Panc1 (cell line): ENCODE data around the gene MASP2. TPM values are rescaled to one million over a fixed set of nuclear protein-coding genes. Genes with fewer than 3 reads are reported as not detected.
"Not testable (repeated sequence)": the region's sequence is repeated elsewhere in the genome, so short reads cannot be mapped to it uniquely, and the experiment has no call there.

Experiments used
- ATAC-seq: fragments of 200-7000 bp; cut with Tn5 transposase; 2 replicates; pipeline ENCODE4 v1.9.1; 2020; ENCODE audit warnings: mild to moderate bottlenecking, moderate library complexity
- BruUV-seq: library from RNA; stranded (reverse); fragments of 400-500 nt; replicated peaks from 2 replicates; lab custom pipeline; 2021; lab: Mats Ljungman, UMichigan
- CTCF ChIA-PET: fragments of 300-600 bp; sonication (Branson Sonifier 250); formaldehyde crosslinking; loops from one replicate; lab custom pipeline; 2022; ENCODE audit warnings: antibody characterized with exemption; lab: Charles Lee
- POLR2A ChIA-PET: fragments of 300-600 bp; sonication (Branson Sonifier 250); formaldehyde crosslinking; loops from one replicate; lab custom pipeline; 2022; ENCODE audit warnings: antibody characterized with exemption; lab: Charles Lee
- DNase-seq: peaks from one replicate; pipeline ENCODE4 v3.0.0-alpha.2; 2010; ENCODE audit warnings: low read depth, low spot score
- H3K27ac ChIP-seq: 2 replicates; pipeline ENCODE4 v1.5.1; 2011; ENCODE audit warnings: mild to moderate bottlenecking, low read length, inconsistent platforms
- H3K27me3 ChIP-seq: fragments of 200-500 bp; sonication (Bioruptor generic); 2 replicates; pipeline ENCODE4 v1.6.0; 2014; ENCODE audit warnings: low read length, inconsistent platforms; ENCODE audit not compliant: control insufficient read depth, insufficient read depth
- H3K36me3 ChIP-seq: fragments of 200-500 bp; sonication (Bioruptor generic); 2 replicates; pipeline ENCODE4 v1.5.1; 2014; ENCODE audit warnings: inconsistent platforms, mild to moderate bottlenecking, low read length, moderate library complexity; ENCODE audit not compliant: control insufficient read depth, insufficient read depth
- H3K4me1 ChIP-seq: 2 replicates; pipeline ENCODE4 v1.5.1; 2011; ENCODE audit warnings: inconsistent platforms, mild to moderate bottlenecking, low read length, moderate library complexity; ENCODE audit not compliant: control insufficient read depth, insufficient read depth
- H3K4me3 ChIP-seq, 2 experiments: 2 replicates each; pipeline ENCODE4 v1.5.1; 2011 to 2012; ENCODE audit warnings: low read depth in 2 of 2, low read length in 2 of 2, mild to moderate bottlenecking in 2 of 2, inconsistent platforms in 1 of 2, moderate library complexity in 1 of 2
- H3K9me3 ChIP-seq: fragments of 200-500 bp; sonication (Bioruptor generic); 2 replicates; pipeline ENCODE4 v1.5.1; 2014; ENCODE audit warnings: low read depth, mild to moderate bottlenecking, inconsistent platforms, low read length, moderate library complexity; ENCODE audit not compliant: control insufficient read depth, insufficient read depth
- POLR2AphosphoS5 ChIP-seq: IDR thresholded peaks from 2 replicates; pipeline ENCODE4 v1.6.1; 2012; ENCODE audit warnings: mild to moderate bottlenecking, low read depth, low read length, moderate library complexity
- SIN3A ChIP-seq: IDR thresholded peaks from 2 replicates; pipeline ENCODE4 v1.6.1; 2012; ENCODE audit warnings: low read depth, mild to moderate bottlenecking, low read length, moderate library complexity, borderline replicate concordance; ENCODE audit not compliant: insufficient read depth
- TCF7L2 ChIP-seq: IDR thresholded peaks from 2 replicates; pipeline ENCODE4 v1.6.1; 2011; ENCODE audit warnings: mild to moderate bottlenecking, low read depth, low read length, inconsistent platforms
- in situ Hi-C: cut with HindIII; loops from 2 replicates; pipeline ENCODE4 v1.10.0; 2016; ENCODE audit warnings: low sequenced_read_pairs, low pct_unique_long_range_greater_than_20kb
- intact Hi-C: fragments of 100-400 bp; cut with micrococcal nuclease; formaldehyde crosslinking; loops from one replicate; pipeline ENCODE4 v1.10.0; 2022; ENCODE audit not compliant: unreplicated experiment
- total RNA-seq: library from RNA; stranded (reverse); gene quantifications from one replicate; pipeline ENCODE4 v1.2.1, GENCODE V29; 2021; ENCODE audit not compliant: unreplicated experiment
- TF ChIP-seq, protein P1 (sequence below): fragments of 450-650 bp; IDR thresholded peaks from 2 replicates; pipeline ENCODE4 v1.5.1; 2017; ENCODE audit warnings: mild to moderate bottlenecking
- TF ChIP-seq, protein P2 (sequence below), 2 experiments: IDR thresholded peaks; 2 replicates each; pipeline ENCODE4 v1.6.1; 2011 to 2012; ENCODE audit warnings: low read depth in 2 of 2, control low read depth in 1 of 2, low read length in 1 of 2, mild to moderate bottlenecking in 1 of 2, moderate library complexity in 1 of 2; ENCODE audit not compliant: insufficient read depth in 1 of 2

MASP2 gene
- total RNA-seq, 1 experiment from 2014 or later, result 0.41 TPM

DNA sequence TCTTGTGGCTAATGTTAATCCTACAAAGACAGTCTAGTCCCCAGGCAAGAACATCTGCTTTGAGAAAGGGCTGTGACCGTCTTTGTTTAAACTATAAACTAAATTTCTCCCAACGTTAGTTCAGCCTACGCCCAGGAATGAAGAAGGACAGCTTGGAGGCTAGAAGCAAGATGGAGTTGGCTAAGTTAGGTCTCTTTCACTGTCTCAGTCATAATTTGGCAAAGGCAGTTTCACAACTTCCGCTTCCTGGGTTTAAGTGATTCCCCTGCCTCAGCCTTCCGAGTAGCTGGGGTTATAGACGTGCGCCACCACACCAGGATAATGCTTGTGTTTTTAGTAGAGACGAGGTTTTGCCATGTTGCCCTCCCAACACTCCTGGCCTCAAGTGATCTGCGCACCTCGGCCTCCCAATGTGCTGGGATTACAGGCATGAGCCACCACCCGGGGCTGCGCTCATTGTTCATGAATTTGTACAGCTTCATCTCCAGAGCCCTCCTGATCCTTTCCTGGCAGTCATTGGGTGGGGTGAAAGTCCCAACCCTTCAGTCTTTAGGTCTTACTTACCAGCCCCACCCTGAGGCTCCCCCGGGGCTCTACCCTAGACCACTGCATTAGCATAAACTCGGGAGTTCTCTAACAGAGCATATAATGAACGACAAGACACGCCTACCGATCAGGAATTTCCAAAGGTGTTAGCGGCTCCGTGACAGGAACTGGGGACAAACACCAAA lies 4.9 kb upstream of the MASP2 start:
- no peak overlapping the region for H3K27ac ChIP-seq
- TF ChIP-seq, protein P1, sequence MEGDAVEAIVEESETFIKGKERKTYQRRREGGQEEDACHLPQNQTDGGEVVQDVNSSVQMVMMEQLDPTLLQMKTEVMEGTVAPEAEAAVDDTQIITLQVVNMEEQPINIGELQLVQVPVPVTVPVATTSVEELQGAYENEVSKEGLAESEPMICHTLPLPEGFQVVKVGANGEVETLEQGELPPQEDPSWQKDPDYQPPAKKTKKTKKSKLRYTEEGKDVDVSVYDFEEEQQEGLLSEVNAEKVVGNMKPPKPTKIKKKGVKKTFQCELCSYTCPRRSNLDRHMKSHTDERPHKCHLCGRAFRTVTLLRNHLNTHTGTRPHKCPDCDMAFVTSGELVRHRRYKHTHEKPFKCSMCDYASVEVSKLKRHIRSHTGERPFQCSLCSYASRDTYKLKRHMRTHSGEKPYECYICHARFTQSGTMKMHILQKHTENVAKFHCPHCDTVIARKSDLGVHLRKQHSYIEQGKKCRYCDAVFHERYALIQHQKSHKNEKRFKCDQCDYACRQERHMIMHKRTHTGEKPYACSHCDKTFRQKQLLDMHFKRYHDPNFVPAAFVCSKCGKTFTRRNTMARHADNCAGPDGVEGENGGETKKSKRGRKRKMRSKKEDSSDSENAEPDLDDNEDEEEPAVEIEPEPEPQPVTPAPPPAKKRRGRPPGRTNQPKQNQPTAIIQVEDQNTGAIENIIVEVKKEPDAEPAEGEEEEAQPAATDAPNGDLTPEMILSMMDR, result no peak
- TF ChIP-seq POLR2AphosphoS5, result no peak
- TF ChIP-seq SIN3A, result no peak
- TF ChIP-seq, protein P2, sequence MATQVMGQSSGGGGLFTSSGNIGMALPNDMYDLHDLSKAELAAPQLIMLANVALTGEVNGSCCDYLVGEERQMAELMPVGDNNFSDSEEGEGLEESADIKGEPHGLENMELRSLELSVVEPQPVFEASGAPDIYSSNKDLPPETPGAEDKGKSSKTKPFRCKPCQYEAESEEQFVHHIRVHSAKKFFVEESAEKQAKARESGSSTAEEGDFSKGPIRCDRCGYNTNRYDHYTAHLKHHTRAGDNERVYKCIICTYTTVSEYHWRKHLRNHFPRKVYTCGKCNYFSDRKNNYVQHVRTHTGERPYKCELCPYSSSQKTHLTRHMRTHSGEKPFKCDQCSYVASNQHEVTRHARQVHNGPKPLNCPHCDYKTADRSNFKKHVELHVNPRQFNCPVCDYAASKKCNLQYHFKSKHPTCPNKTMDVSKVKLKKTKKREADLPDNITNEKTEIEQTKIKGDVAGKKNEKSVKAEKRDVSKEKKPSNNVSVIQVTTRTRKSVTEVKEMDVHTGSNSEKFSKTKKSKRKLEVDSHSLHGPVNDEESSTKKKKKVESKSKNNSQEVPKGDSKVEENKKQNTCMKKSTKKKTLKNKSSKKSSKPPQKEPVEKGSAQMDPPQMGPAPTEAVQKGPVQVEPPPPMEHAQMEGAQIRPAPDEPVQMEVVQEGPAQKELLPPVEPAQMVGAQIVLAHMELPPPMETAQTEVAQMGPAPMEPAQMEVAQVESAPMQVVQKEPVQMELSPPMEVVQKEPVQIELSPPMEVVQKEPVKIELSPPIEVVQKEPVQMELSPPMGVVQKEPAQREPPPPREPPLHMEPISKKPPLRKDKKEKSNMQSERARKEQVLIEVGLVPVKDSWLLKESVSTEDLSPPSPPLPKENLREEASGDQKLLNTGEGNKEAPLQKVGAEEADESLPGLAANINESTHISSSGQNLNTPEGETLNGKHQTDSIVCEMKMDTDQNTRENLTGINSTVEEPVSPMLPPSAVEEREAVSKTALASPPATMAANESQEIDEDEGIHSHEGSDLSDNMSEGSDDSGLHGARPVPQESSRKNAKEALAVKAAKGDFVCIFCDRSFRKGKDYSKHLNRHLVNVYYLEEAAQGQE (IDR thresholded peaks at IDR 0.05; ENCODE audit: insufficient read depth in 1 of 2, low read depth in 2 of 2, low read length in 1 of 2), result no peak; a peak in 1 of 4 replicates
- no peak for TF ChIP-seq TCF7L2
- no peak overlapping the region for H3K4me3 ChIP-seq
- DNase-seq (no peak), ATAC-seq (peak; percentile 2; the same call in 1 of the 2 replicates)
- CTCF ChIA-PET, result interaction anchor here (0.6 kb wide), 1 partner anchor 813 kb away, joined by 4 read pairs; no protein-coding TSS in a partner anchor
- H3K36me3 ChIP-seq, result peaks cover 4% of the 10 kb centered on the region
- BruUV-seq, result no TSS peak
- intact Hi-C loops, result no loop called here
- peaks cover 14% of the 10 kb centered on the region for H3K4me1 ChIP-seq
- POLR2A ChIA-PET, result interaction anchor here (0.6 kb wide), 2 partner anchors 15 to 240 kb away, joined by 3 read pairs; no protein-coding TSS in a partner anchor
- in situ Hi-C loops, result no loop called here
- no peaks in the 10 kb centered on the region for H3K9me3 ChIP-seq
- no peaks in the 10 kb centered on the region for H3K27me3 ChIP-seq

DNA sequence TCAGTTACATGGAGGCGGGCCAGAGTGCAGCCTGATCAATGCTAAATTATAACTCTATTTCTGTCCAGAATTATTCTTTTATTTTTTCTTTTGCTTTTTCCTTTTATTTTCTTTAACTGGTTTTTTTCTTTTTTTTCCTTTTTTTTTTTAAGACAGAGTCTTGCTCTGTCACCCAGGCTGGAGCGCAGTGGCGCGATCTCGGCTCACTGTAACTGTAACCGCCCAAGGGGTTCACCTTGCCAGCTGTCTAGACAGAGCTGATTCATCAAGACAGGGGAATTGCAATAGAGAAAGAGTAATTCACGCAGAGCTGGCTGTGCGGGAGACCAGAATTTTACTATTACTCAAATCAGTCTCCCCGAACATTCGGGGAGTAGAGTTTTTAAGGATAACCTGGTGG lies 4.1 kb upstream of the MASP2 start:
- H3K27ac ChIP-seq, H3K4me3 ChIP-seq, POLR2A ChIA-PET, H3K36me3 ChIP-seq, DNase-seq, BruUV-seq, H3K9me3 ChIP-seq, intact Hi-C loops, ATAC-seq, CTCF ChIA-PET, in situ Hi-C loops, H3K27me3 ChIP-seq: not testable (repeated sequence)
- H3K4me1 ChIP-seq, result peaks cover 14% of the 10 kb centered on the region

DNA sequence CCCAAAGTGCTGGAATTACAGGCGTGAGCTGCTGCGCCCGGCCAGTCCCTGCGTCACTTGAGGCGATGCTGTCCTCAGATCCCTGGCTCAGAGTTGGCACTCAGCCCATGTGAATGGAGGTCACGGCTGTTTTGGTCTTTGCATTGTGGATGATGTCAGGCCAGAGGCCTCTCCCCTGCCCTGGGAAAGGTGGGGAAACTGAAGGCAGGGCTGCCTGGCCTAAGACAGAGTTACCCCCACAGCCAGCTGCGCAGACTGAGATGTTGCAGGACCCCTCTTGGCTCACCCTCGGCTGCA lies 821 bp downstream of the MASP2 start:
- H3K36me3 ChIP-seq, result no peaks in the 10 kb centered on the region
- ChIA-PET CTCF (no interaction called here), POLR2A (no interaction called here)
- H3K9me3 ChIP-seq, result no peaks in the 10 kb centered on the region
- H3K27ac ChIP-seq, result no peak overlapping the region
- in situ Hi-C loops (no loop called here), intact Hi-C loops (no loop called here)
- no peaks in the 10 kb centered on the region for H3K27me3 ChIP-seq
- TF ChIP-seq POLR2AphosphoS5 (no peak), TCF7L2 (no peak), SIN3A (no peak)
- TF ChIP-seq, protein P1, result no peak
- TF ChIP-seq, protein P2 (IDR thresholded peaks at IDR 0.05; ENCODE audit: insufficient read depth in 1 of 2, low read depth in 2 of 2, low read length in 1 of 2), result no peak
- DNase-seq (no peak), ATAC-seq (peak; percentile 4; the same call in 1 of the 2 replicates)
- H3K4me3 ChIP-seq, result no peak overlapping the region
- no peaks in the 10 kb centered on the region for H3K4me1 ChIP-seq
- BruUV-seq, result no TSS peak
